ENCODE results near the gene DHODH.

DNA sequence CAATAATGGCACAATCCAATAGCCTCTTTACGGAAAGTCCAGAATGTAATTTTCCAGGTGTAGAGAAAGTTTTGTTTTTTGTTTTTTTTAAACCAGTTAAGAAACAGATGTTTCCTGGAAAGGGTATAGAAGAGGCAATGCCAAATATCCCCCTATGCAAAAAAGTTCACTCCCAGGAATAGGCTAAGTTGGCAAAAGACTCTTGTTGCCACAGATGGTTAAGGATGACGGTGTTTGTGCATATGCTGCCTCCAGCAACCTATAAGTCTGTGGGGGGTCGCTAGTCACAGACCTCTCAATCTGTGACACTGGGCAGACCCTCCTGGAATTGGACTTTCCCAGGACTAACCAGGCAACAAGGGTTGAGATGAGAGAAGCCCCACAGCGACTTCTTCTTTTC lies 24.9 kb downstream of the DHODH start:
- TF ChIP-seq, protein P1, sequence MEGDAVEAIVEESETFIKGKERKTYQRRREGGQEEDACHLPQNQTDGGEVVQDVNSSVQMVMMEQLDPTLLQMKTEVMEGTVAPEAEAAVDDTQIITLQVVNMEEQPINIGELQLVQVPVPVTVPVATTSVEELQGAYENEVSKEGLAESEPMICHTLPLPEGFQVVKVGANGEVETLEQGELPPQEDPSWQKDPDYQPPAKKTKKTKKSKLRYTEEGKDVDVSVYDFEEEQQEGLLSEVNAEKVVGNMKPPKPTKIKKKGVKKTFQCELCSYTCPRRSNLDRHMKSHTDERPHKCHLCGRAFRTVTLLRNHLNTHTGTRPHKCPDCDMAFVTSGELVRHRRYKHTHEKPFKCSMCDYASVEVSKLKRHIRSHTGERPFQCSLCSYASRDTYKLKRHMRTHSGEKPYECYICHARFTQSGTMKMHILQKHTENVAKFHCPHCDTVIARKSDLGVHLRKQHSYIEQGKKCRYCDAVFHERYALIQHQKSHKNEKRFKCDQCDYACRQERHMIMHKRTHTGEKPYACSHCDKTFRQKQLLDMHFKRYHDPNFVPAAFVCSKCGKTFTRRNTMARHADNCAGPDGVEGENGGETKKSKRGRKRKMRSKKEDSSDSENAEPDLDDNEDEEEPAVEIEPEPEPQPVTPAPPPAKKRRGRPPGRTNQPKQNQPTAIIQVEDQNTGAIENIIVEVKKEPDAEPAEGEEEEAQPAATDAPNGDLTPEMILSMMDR (conservative IDR thresholded peaks at IDR 0.05; ENCODE audit: low read depth, low read length): no peak
- TF ChIP-seq, protein P2, sequence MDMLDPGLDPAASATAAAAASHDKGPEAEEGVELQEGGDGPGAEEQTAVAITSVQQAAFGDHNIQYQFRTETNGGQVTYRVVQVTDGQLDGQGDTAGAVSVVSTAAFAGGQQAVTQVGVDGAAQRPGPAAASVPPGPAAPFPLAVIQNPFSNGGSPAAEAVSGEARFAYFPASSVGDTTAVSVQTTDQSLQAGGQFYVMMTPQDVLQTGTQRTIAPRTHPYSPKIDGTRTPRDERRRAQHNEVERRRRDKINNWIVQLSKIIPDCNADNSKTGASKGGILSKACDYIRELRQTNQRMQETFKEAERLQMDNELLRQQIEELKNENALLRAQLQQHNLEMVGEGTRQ (IDR thresholded peaks at IDR 0.05; ENCODE audit: low read depth, low read length): no peak
- TF ChIP-seq NFE2L2 (IDR thresholded peaks at IDR 0.05; ENCODE audit: low read depth, low read length) (no peak), RCOR1 (IDR thresholded peaks at IDR 0.05; ENCODE audit: insufficient replicate concordance, low read length) (no peak), POLR2A (IDR thresholded peaks at IDR 0.05; ENCODE audit: low read depth, low read length) (no peak)
